CD4-positive, alpha-beta memory T cell (primary cell): ENCODE data around the gene STK11. TPM values are rescaled to one million over a fixed set of nuclear protein-coding genes. Genes with fewer than 3 reads are reported as not detected.

Source experiments
- CTCF ChIA-PET: fragments of 350-600 bp; sonication (Branson Sonifier 250); formaldehyde crosslinking; loops from one replicate; lab custom pipeline; 2021; ENCODE audit warnings: inconsistent platforms; ENCODE audit not compliant: partially characterized antibody; lab: Charles Lee
- POLR2A ChIA-PET: fragments of 350-600 bp; sonication (Branson Sonifier 250); formaldehyde crosslinking; loops from one replicate; lab custom pipeline; 2021; ENCODE audit not compliant: partially characterized antibody; lab: Charles Lee
- DNase-seq, 5 donors: peaks; one replicate each; pipeline versions ENCODE4 v3.0.0 to v3.0.0-alpha.2; 2020 to 2022; ENCODE audit warnings: mixed read lengths in 1 of 5
- H3K27ac ChIP-seq: one replicate; pipeline ENCODE4 v1.7.0; 2013; ENCODE audit warnings: low read depth, low read length
- H3K27me3 ChIP-seq: 2 replicates; pipeline ENCODE4 v1.7.0; 2013; ENCODE audit warnings: mild to moderate bottlenecking, low read length, moderate library complexity; ENCODE audit not compliant: insufficient read depth
- H3K36me3 ChIP-seq: 2 replicates; pipeline ENCODE4 v1.7.0; 2013; ENCODE audit warnings: mild to moderate bottlenecking, low read length, moderate library complexity; ENCODE audit not compliant: insufficient read depth
- H3K4me1 ChIP-seq: 2 replicates; pipeline ENCODE4 v1.7.0; 2013; ENCODE audit warnings: mild to moderate bottlenecking, low read length, moderate library complexity; ENCODE audit not compliant: insufficient read depth
- H3K4me3 ChIP-seq, 2 donors: one replicate each; pipeline ENCODE4 v1.7.0; 2013; ENCODE audit warnings: low read length in 2 of 2, mild to moderate bottlenecking in 1 of 2
- H3K9me3 ChIP-seq, 2 donors: one replicate each; pipeline ENCODE4 v1.7.0; 2013; ENCODE audit warnings: low read length in 2 of 2, control low read depth in 1 of 2; ENCODE audit not compliant: control insufficient read depth in 1 of 2
- H3K27ac Mint-ChIP-seq, 7 donors: one replicate each; pipeline ENCODE4 v1.8.0; 2020 to 2021; ENCODE audit warnings: mixed read lengths in 7 of 7, mild to moderate bottlenecking in 6 of 7, inconsistent platforms in 3 of 7, moderate library complexity in 3 of 7
- H3K27me3 Mint-ChIP-seq, 2 donors: one replicate each; pipeline ENCODE4 v1.8.0; 2020 to 2021; ENCODE audit warnings: mixed read lengths in 2 of 2
- H3K36me3 Mint-ChIP-seq, 2 donors: one replicate each; pipeline ENCODE4 v1.8.0; 2020 to 2021; ENCODE audit warnings: mixed read lengths in 2 of 2, inconsistent platforms in 1 of 2, mild to moderate bottlenecking in 1 of 2
- H3K4me1 Mint-ChIP-seq, 4 donors: one replicate each; pipeline ENCODE4 v1.8.0; 2020 to 2021; ENCODE audit warnings: mixed read lengths in 4 of 4, mild to moderate bottlenecking in 1 of 4
- H3K4me3 Mint-ChIP-seq, 8 donors: one replicate each; pipeline ENCODE4 v1.8.0; 2020 to 2021; ENCODE audit warnings: mixed read lengths in 8 of 8, mild to moderate bottlenecking in 7 of 8, moderate library complexity in 6 of 8, inconsistent platforms in 3 of 8
- H3K9me3 Mint-ChIP-seq, 8 donors: one replicate each; pipeline ENCODE4 v1.8.0; 2020 to 2021; ENCODE audit warnings: mixed read lengths in 8 of 8, mild to moderate bottlenecking in 5 of 8, inconsistent platforms in 3 of 8, moderate library complexity in 1 of 8
- intact Hi-C: fragments of 100-400 bp; cut with micrococcal nuclease; formaldehyde crosslinking; loops from one replicate; pipeline ENCODE4 v1.15.1; 2023
- polyA plus RNA-seq, 2 donors: library from polyadenylated mRNA; unstranded; fragments of 300-500 nt; fragmentation: Illumina TruSeq; gene quantifications; one replicate each; pipeline ENCODE4 v1.2.3, GENCODE V29; 2021
- total RNA-seq, 2 experiments: library from RNA; stranded (reverse); gene quantifications; one replicate each; pipeline ENCODE4 v1.2.3, GENCODE V29; 2021

Gene STK11
- total and polyA plus RNA-seq, 4 experiments from 2014 or later: 11.0 to 114 (median 77.6) TPM

DNA sequence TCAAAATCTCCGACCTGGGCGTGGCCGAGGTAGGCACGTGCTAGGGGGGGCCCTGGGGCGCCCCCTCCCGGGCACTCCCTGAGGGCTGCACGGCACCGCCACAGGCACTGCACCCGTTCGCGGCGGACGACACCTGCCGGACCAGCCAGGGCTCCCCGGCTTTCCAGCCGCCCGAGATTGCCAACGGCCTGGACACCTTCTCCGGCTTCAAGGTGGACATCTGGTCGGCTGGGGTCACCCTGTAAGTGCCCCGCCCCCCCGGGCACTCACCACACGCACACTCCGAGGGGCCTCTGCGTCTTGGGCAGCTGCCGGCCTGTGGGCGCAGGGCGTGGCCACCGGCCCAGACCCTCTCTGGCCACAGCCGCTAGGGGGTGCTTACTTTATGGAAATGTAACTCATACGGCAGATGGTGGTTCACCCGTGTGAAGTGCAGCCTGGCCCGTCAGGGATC is 14.9 kb downstream of the STK11 start:
- H3K27me3 Mint-ChIP-seq: no peaks in the 10 kb centered on the region
- no peak overlapping the region for H3K27ac Mint-ChIP-seq
- Histone ChIP-seq H3K27ac (no peak overlapping the region), H3K4me3 (no peak overlapping the region), H3K4me1 (no peaks in the 10 kb centered on the region), H3K27me3 (no peaks in the 10 kb centered on the region), H3K36me3 (peaks cover 15% of the 10 kb centered on the region), H3K9me3 (no peaks in the 10 kb centered on the region)
- no peaks in the 10 kb centered on the region for H3K9me3 Mint-ChIP-seq
- intact Hi-C loops: no loop called here
- peaks cover 2 to 13% (median 4%) of the 10 kb centered on the region in 4 donors for H3K4me1 Mint-ChIP-seq
- H3K4me3 Mint-ChIP-seq: no peak overlapping the region
- H3K36me3 Mint-ChIP-seq: peaks cover 0 to 11% of the 10 kb centered on the region in 2 donors
- CTCF ChIA-PET: no interaction called here
- POLR2A ChIA-PET: no interaction called here
- DNase-seq: no peak

DNA sequence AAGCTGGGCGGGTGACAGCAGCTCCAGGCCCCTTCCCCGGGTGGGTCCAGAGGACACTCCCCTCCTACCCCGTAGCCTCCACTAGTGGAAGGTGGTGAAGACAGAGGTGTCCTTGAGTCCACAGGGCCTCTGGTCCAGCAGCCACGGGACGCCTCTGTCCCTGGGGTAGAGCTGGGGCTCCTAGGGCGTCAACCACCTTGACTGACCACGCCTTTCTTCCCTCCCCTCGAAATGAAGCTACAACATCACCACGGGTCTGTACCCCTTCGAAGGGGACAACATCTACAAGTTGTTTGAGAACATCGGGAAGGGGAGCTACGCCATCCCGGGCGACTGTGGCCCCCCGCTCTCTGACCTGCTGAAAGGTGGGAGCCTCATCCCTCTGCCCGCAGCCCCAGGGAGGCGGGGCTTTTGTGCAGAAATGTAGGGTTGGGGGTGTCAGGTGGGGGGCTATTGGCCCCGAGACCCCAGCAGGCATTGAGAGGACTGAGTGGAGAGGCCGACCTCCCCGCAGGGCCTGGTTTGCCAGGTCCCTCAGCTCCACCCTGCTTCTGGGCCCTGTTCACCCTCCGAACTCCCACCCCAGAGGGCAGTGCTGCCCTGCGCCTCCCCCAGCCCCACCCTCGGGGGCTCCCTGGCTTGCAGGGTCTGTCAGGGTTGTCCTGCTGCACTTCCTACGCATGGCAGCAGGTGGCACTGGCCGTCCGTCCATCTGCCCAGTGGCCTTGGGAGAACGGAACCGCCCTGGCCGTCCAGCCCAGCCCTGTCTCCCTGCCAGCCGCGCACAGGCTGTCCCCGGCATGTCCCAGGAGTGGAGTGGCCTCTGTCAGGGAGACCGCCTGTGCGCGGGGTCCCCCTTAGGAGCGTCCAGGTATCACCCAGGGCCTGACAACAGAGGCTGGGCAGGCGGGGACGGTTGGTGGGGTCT is 15.7 kb downstream of the STK11 start:
- intact Hi-C loops: no loop called here

DNA sequence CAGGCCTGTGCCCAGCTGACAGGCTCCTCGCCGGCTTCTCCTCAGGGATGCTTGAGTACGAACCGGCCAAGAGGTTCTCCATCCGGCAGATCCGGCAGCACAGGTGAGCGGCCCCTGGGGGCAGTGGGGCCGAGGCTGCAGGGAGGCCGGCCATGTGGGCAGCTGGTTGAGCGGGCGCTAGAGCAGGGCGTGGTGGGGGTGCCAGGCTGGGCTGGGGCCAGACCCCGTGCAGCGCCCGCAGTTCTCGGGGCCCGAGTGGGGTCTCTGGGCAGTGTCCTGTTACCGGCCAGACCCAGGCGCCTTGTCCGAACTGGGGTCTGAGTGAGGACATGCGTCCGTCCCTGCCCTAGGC is 16.3 kb downstream of the STK11 start:
- Mint-ChIP-seq H3K9me3 (no peaks in the 10 kb centered on the region), H3K27ac (no peak overlapping the region), H3K4me3 (no peak overlapping the region), H3K36me3 (peaks cover 0 to 11% of the 10 kb centered on the region in 2 donors), H3K27me3 (no peaks in the 10 kb centered on the region), H3K4me1 (peaks cover 0 to 4% (median 1%) of the 10 kb centered on the region in 4 donors)
- ChIA-PET CTCF (no interaction called here), POLR2A (interaction anchor here (0.8 kb wide), 1 partner anchor 193 kb away, joined by 3 read pairs; no protein-coding TSS in a partner anchor)
- intact Hi-C loops: no loop called here
- Histone ChIP-seq H3K36me3 (peaks cover 15% of the 10 kb centered on the region), H3K27ac (no peak overlapping the region), H3K4me3 (no peak overlapping the region), H3K4me1 (no peaks in the 10 kb centered on the region), H3K9me3 (no peaks in the 10 kb centered on the region), H3K27me3 (no peaks in the 10 kb centered on the region)
- DNase-seq: no peak

More for the DNA sequence above, 15.7 kb downstream of the STK11 start:
- H3K4me1 Mint-ChIP-seq: peaks cover under 1 to 9% (median 2%) of the 10 kb centered on the region in 4 donors
- H3K27ac ChIP-seq: no peak overlapping the region
- ChIA-PET POLR2A (no interaction called here), CTCF (no interaction called here)
- peaks cover 0 to 11% of the 10 kb centered on the region in 2 donors for H3K36me3 Mint-ChIP-seq
- H3K36me3 ChIP-seq: peaks cover 15% of the 10 kb centered on the region
- H3K27ac Mint-ChIP-seq: no peak overlapping the region
- no peak for DNase-seq
- H3K4me3 Mint-ChIP-seq: no peak overlapping the region
- H3K4me3 ChIP-seq: no peak overlapping the region
- H3K9me3 ChIP-seq: no peaks in the 10 kb centered on the region
- H3K4me1 ChIP-seq: no peaks in the 10 kb centered on the region
- no peaks in the 10 kb centered on the region for H3K9me3 Mint-ChIP-seq
- H3K27me3 Mint-ChIP-seq: no peaks in the 10 kb centered on the region
- H3K27me3 ChIP-seq: no peaks in the 10 kb centered on the region

DNA sequence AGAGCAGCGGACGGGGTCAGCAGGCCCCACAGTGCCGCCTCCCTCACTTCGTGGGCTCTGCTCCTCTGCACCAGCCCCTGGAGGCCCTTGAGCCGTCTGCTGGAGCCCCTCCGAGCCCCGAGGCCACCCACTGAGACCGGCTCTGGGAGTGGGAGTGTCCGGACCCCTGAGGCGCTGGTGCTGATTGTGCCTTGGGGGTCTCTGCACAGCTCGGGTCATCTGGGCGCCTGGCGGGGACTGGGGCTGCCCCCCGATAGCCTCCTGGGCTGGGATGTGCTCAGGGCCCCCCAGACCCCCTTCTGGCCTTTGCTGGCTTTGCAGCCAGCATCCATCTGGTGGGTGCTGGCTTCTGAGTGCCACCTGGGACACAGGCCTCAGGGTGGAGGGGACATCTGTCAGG is 16.8 kb downstream of the STK11 start:
- CTCF ChIA-PET: no interaction called here
- Histone ChIP-seq H3K36me3 (peaks cover 15% of the 10 kb centered on the region), H3K4me3 (no peak overlapping the region), H3K27ac (no peak overlapping the region), H3K27me3 (no peaks in the 10 kb centered on the region), H3K4me1 (no peaks in the 10 kb centered on the region), H3K9me3 (no peaks in the 10 kb centered on the region)
- no peak for DNase-seq
- H3K4me3 Mint-ChIP-seq: no peak overlapping the region
- no peaks in the 10 kb centered on the region for H3K4me1 Mint-ChIP-seq
- intact Hi-C loops: no loop called here
- no peaks in the 10 kb centered on the region for H3K9me3 Mint-ChIP-seq
- H3K27me3 Mint-ChIP-seq: no peaks in the 10 kb centered on the region
- H3K36me3 Mint-ChIP-seq: peaks cover 0 to 11% of the 10 kb centered on the region in 2 donors
- POLR2A ChIA-PET: interaction anchor here (0.8 to 1.7 kb wide), 2 partner anchors 16 to 194 kb away, joined by 3 to 4 read pairs; no protein-coding TSS in a partner anchor
- no peak overlapping the region for H3K27ac Mint-ChIP-seq

DNA sequence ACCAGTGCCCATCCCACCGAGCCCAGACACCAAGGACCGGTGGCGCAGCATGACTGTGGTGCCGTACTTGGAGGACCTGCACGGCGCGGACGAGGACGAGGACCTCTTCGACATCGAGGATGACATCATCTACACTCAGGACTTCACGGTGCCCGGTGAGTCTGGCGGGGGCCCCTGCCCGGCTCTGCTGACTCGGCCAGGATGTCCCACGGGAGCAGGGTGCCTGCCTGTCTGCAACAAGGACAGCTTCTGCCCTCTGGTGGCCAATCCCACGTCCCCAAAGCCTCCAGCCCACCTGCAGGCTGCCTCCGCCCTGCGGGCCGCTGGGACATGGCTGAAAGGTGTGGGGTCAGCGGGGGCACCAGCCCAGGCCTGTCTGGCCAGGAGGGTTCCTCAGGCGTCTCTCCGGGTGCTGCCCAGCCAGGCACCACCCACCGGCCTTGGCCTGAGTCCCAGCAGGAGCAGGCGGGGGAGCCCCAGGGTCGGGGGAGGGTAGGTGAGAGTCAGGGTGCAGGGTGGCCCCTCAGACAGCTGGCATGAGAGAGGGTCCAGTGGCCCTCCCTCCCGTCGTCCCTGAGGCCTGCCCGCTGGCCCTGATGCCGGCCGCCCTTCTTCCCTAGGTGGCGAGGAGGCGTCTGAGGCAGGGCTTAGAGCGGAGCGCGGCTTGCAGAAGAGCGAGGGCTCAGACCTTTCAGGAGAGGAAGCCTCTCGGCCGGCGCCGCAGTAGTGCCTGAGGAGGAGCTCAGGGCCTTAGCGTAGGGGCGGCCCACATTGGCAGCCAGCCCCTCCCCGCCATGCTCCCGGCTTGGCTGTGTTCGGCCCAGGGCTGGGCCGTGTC is 17.7 kb downstream of the STK11 start:
- ChIA-PET CTCF (no interaction called here), POLR2A (interaction anchor here (0.8 to 1.7 kb wide), 2 partner anchors 16 to 195 kb away, joined by 3 to 4 read pairs; no protein-coding TSS in a partner anchor)
- intact Hi-C loops: no loop called here
- no peak overlapping the region for H3K4me3 ChIP-seq
- H3K9me3 ChIP-seq: no peaks in the 10 kb centered on the region
- H3K27ac ChIP-seq: no peak overlapping the region
- H3K36me3 ChIP-seq: peaks cover 15% of the 10 kb centered on the region
- H3K27ac Mint-ChIP-seq: no peak overlapping the region
- no peak overlapping the region for H3K4me3 Mint-ChIP-seq
- H3K4me1 ChIP-seq: no peaks in the 10 kb centered on the region
- H3K27me3 ChIP-seq: no peaks in the 10 kb centered on the region
- no peaks in the 10 kb centered on the region for H3K9me3 Mint-ChIP-seq
- no peaks in the 10 kb centered on the region for H3K4me1 Mint-ChIP-seq
- DNase-seq: no peak
- no peaks in the 10 kb centered on the region for H3K27me3 Mint-ChIP-seq
- H3K36me3 Mint-ChIP-seq: peaks cover 0 to 8% of the 10 kb centered on the region in 2 donors

DNA sequence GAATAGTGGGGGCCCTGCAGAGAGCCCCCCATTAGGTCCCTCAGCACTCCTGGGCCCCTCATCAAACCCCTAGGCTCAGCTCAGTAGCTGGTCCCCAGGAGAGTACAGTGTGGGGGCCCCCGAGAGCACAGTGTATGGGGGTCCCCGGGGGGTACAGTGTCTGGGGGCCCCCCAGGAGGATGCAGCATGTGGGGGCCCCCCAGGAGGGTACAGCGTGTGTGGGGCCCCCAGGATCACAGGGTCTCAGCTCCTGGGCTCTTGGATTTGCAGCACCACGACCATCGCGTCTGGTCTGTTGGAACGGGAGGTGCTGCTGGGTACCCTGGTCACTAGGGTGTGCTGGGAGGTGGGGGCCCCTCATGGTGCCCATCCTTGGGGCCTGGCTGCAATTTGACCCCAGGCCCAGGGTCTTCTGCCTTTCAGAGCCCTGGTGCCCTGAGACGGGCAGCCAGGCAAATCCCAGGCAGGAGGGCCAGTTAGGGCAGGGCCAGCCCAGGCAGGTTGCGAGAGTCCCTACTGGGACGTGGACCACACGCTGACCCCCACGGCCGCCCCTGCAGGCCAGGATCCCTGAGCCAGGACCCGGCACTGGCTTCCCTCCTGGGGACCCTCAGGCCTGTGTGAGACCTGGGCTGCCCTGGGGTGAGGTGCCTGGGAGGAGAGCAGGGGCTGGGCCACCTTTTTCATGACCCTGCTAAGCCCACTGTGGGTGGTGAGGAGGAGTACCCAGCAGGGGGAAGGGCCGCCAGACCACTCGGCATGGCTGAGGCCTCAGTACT is 18.7 kb downstream of the STK11 start:
- no peaks in the 10 kb centered on the region for H3K9me3 ChIP-seq
- H3K4me1 ChIP-seq: no peaks in the 10 kb centered on the region
- no peak overlapping the region for H3K4me3 Mint-ChIP-seq
- peaks cover 15% of the 10 kb centered on the region for H3K36me3 ChIP-seq
- H3K27me3 Mint-ChIP-seq: no peaks in the 10 kb centered on the region
- no peak overlapping the region for H3K4me3 ChIP-seq
- no peaks in the 10 kb centered on the region for H3K4me1 Mint-ChIP-seq
- ChIA-PET CTCF (no interaction called here), POLR2A (interaction anchor here (1.7 kb wide), 1 partner anchor 17 kb away, joined by 4 read pairs; no protein-coding TSS in a partner anchor)
- intact Hi-C loops: no loop called here
- no peak overlapping the region for H3K27ac ChIP-seq
- H3K27me3 ChIP-seq: no peaks in the 10 kb centered on the region
- H3K9me3 Mint-ChIP-seq: no peaks in the 10 kb centered on the region
- no peak for DNase-seq
- no peak overlapping the region for H3K27ac Mint-ChIP-seq
- peaks cover 0 to 8% of the 10 kb centered on the region in 2 donors for H3K36me3 Mint-ChIP-seq
